Dermis microvascular lymphatic vessel endothelial cell (primary cell): Measurements from ENCODE around the gene FGGY. TPM values are rescaled to one million over a fixed set of nuclear protein-coding genes. Genes with fewer than 3 reads are reported as not detected.
A peak's percentile ranks its signal among the peaks of the same experiment; 100 is the strongest.
"Not testable (repeated sequence)": the region's sequence is repeated elsewhere in the genome, so short reads cannot be mapped to it uniquely, and the experiment has no call there.

Experiments
- DNase-seq, 2 donors: peaks; one replicate each; pipeline versions ENCODE4 v3.0.0 to v3.0.0-alpha.2; 2010; ENCODE audit warnings: low read depth in 2 of 2
- total RNA-seq: library from RNA; depleted of rRNA; stranded (reverse); fragments of >200 nt; gene quantifications from 2 replicates; pipeline ENCODE4 v1.2.1, GENCODE V29; 2014

FGGY gene
- total RNA-seq, 1 donor from 2014 or later, result 8.5 TPM

DNA sequence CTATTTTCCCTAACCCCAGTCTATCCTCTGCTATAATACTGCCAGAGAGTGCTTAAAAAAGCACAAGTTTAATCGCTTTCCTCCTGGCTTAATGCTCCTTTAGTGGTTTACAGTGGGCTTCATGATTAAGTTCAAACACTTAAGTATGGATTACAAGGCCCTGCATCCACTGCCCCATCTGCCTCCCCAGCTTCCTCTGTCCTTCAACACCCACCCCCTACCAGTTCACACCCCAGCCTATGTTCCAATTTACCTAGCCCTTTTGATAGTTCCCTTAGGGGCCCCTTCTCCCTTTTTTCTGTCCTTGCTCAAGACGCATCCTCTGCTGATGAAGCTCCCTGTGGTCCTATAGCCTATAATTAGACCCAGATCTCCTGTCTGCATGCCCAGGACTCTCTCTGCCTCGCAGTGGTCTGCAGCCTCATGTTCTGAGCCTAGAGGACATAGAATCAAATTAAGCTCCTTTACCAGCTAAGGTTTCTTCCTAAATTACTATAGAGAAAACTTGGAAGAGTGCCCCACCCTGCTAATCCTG is 212.5 kb downstream of the FGGY start:
- no peak for DNase-seq

DNA sequence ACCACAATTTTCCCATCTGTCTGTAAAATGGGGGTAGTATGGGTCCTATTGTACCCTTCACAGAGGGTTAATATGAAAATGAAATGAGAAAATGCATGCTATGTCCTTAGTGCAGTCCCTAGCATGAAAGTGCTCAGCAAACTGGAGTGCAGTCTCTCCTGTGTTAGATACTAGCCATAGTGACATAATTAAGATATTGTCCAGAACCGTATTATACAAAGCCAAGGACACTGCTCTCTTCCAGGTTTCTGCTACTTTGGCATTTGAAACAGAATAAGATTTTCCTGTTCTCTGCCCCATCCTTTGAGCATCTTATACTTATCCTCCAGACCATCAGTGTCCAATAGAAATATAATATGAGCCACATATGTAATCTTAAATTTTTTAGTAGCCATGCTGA is 213.4 kb downstream of the FGGY start:
- DNase-seq, result no peak

DNA sequence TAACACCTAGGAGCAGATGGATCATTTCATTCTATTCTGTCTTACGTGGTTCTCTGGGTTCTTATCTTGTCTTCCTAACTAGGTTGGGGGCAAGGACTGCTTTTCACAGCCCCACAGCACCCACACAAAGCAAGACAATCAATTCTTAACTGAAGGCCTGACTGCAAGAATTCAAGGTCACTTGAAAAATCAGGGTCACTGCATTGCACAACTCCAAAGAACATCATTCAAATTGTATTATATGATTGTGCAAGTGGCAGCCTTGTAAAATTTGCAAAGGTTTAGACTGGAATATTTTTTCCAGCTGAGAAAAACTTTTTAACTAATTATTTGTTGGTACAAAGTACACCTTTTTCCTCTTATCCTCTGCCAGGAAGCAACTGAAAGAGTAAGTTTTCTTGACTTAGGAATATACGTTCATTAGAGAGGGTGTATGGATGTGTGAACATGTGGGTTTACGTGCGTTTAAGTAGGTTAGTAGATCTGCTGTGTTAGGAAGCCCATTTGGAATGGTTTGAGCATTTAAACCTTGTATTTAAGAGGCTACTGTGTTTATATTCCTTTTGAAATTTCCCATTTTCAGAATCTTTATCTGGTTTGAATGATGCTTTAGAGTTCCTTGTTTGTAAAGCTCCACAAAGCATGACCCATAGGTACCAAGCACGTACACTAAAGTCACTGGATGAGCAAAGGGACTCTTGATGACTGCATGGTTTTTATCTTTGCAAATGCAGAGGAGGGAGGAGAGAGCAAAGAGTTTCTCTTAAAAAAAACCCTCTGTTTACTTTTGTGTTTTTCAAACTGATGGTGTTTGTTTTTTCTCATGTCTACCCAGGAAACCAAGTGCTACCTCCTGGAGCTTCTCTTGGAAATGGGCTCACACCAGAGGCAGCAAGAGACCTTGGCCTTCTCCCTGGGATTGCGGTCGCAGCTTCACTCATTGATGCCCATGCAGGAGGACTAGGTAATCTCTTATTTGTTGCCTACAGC is 214.9 kb downstream of the FGGY start:
- DNase-seq, result no peak

DNA sequence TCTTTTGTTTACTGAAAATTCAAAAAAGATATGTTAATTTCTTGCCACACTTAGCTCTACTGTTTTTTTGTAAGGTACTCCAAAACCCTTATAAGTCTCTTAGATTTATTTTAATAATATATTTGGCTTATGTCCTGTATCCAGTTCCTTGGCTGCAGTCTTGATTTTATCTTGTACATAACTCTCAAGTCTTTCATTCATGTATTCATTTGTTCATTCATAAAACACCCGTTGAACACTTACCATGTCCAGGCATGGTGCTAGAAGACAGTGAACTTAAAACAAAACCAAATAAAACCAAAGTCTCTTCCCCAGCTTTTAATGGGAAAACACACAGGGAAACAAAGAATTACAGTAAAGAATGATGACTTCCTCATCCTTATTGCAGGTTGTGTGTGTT is 215.8 kb downstream of the FGGY start:
- no peak for DNase-seq

DNA sequence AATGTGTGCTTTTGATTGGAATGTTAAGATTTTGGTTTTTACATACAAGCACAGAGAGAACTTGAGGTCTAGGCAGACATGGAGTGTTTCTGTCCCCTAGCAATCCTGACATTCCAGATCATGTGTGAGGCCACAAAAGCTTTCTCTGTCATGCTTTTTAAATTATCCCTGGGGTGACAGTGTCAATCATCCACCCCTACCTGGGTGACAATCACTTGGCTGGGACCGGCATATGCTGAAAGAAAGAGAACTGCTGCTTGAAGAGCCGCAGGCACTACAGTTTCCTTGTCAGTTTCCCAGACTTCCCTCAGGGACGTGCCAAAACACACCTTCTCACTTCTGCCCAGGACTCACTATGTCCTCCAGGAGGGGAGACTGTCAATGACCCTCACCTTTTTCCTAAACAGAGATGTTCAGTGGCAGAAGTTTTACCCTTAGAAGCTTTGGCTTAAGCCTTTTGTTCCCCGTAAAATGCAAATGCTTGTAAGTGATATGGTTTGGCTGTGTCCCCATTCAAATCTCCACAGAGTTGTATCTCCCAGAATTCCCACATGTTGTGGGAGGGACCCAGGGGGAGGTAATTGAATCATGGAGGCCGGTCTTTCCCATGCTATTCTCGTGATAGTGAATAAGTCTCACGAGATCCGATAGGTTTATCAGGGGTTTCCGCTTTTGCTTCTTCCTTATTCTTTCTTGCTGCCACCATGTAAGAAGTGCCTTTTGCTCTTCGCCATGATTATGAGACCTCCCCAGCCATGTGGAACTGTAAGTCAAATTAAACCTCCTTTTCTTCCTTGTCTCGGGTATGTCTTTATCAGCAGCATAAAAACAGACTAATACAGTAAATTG is 217.4 kb downstream of the FGGY start:
- DNase-seq, result no peak

DNA sequence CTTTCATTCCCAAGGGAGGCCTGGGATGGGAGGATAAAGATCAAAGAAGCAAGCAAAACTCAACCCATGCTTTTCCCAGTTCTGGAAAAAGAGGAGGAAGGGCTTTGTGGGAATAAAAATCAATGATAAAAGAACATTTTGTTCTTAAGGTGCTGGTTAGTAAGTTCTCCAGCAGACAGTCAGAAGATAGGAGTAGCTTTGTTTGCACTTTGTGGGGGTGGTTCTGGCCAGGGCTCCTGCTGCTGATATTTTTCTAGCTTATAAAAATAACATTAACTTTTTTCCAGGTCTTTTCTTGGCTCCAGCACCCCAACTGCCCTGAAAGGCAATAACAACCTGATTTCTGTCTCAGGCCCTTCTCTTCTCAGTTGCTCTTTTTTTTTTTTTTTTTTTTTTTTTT is 220.0 kb downstream of the FGGY start:
- DNase-seq, result no peak

DNA sequence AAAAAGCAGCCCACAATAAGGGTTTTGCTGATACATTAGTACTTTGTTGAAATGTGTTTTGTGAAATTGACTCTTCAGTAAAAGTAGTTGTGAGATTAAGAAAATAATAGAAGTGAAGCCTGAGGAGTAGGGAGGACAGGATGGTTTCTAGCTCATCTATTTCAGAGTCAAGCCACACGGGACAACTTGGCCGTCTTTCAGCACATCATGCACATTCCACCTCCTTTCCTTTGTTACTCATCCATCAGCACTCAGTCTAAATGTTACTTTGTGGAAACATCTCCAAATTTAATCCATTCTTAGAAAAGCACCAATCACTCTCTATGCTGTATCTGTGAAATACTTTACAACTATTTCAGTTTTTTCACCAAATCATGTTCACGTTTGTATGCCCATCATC is 223.3 kb downstream of the FGGY start:
- DNase-seq, result peak in 1 of 2 donors; percentile 10

DNA sequence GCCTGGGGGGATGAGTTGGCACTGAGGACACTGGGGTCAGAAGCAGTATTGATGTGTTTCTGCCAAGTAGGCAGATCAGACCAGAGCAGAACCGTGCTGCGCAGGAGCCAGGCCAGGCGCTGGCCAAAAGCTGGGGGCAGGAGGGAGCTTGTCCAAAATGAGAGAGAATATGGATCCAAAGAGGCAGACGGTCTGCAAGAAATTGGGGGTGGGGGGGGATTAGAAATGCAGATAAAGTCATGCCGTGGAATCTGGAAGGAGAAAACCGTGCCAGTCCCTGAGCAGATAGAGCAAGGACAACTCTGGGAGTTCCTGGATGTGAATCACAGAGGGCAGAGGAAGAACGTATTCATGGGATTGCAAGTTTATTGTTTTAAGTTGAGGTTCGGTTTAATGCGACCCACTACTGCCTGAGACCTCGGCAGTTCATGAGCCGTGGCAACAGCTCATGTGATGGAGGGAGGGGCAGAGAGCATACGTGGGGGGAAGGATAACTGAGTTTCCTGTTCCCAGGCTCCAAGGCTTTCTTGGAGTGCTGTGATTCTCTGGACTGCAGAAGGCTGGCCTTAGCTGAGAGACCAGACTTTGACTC is 224.0 kb downstream of the FGGY start:
- DNase-seq, result peak in 1 of 2 donors; percentile 64

DNA sequence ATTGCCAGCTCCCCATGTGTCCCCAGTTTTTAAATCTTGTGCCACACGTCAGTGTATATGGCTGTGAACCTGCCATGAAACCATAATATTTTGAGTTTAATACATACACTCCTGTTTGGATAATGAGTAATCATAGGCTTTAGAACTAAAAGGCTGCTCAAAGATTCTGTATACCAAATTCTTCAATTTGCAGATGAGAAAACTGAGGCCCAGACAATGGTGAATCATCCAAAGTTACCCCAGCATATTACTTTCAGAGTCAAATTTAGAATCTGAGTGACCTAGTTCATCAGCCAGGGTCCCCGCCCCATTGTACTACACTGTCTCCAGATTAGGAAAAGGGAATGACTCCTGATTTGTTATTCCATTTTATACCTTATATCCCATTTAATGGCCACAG is 224.6 kb downstream of the FGGY start:
- DNase-seq, result no peak

DNA sequence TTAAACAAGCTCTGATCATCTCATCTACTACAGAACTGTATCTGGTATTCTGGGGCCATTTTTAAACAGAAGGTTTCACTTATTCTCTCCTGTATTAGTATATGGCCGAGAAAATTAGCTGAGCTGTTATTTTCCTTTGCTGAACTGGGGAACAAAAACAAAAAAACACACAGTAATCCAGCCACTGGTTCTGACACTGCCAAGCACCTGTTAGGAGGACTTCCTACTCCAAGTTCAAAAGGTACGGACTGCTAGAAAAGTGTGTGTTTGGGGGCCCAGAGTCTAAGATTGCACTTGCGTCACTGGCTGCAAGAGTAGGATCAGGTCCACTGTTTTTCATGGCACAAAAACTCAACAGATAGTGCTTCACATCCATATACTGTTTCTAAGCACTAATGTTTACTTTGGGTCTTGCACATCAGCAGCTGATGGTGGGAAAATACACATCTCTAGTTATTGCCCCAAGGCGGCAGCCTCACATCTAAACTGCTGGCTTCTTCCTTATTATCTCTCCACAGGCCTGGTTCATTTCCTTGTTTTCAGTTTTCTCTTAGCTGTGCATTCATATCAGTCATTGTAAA is 226.1 kb downstream of the FGGY start:
- no peak for DNase-seq

DNA sequence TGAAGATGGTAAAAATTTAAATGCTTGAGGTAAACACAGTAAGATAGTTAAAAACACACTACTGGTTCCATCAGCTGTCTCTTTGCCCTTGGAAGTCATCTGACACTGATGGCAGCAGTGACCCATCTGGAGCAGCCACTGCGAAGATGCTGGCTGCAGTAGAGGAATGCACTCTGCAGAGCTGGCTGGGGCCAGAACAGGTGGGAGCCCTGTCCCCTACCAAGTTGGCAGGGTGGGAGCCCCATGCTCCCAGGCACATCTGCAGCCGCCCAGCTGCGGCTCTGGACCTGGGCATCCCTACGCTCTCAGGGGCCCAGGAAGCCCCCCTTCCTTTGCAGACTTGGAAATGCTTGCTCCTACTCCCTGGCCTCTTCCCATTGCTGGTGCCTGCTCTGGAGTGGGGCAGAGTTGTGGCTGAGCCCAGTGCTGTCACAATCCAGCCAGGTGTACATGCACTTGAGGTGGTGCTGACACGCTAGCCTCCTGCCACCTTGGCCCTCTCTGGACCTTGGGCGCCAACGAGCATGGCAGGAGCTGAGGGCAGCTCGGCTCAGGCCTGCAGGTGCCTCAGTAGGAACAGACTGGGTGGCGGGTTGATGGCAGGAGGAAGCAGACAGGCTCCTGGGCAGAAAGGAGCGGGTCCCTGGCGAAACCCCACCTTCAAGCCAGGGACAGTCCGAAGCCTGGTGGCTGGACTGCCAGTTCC is 227.0 kb downstream of the FGGY start:
- no peak for DNase-seq

DNA sequence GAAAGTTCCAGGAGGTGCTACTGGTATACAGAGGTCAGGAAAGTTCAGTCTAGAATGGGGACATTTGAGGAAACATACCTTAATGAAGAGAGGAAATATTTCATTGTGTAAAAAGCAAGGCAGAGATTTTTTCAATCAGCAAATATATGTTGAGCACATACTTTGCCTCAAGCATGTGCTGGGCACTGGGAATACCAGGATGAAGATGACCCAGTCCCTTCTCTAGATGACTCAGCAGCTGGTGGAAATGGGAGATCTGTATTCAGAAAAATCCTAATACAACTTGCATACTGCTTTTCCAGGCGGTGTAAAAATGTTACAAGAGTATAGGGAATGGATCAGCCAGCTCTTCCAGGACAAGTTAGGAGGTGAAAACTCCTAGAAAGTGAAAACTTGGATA is 229.3 kb downstream of the FGGY start:
- no peak for DNase-seq

DNA sequence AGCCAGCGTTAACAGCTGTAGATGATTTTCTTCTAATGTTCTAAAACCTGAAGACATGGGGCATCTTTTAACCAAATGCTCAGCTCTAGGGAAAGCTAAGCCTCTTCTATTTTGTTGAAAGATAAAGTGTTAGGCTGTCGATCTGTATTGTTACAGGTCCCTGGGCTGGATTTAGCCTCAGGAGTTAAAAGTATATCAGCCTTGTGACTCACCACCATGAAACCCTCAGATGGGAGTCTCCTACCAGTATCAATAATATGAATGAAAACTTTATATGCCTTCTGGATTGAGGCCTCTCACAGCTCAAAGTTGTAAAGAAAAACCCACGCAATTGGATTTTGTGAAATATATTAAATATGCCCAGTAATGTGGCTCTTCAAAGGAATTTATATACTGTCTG is 231.6 kb downstream of the FGGY start:
- DNase-seq, result no peak

DNA sequence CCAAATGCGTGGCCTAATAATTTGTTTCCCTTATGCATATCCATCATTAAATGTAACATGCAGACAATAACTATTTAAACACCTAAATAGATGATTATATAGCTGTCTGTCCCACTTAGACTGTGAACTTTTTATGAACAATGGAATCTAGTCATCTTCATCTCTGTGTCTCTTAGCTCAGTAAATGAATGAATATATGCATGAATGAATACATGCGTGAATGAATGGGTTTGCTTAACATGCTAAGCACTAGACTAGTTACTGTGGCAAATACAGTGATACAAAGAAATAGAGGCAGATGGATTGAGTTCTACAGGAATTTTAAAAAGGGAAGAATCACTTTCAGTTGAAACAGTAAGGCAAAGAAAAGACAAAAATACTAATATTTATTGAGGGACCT is 232.0 kb downstream of the FGGY start:
- DNase-seq, result no peak

DNA sequence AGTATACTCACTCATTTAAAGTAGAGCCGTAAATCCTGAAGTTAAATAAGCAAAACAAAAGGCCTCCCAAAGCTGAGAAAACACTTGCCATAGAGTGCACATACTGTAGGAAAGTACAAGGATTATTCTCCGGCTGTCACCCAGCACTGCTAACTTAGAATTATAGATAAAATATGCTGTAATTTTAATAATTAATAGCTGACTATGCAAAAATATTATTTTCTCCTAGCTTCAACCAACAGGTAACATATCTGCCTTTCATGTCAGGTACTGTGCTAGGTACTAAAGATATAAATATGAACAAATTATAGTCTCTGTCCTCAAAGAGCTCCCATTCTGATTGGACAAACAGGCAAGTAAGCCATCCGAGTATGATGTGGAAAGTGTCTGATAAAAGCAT is 233.2 kb downstream of the FGGY start:
- DNase-seq, result no peak

DNA sequence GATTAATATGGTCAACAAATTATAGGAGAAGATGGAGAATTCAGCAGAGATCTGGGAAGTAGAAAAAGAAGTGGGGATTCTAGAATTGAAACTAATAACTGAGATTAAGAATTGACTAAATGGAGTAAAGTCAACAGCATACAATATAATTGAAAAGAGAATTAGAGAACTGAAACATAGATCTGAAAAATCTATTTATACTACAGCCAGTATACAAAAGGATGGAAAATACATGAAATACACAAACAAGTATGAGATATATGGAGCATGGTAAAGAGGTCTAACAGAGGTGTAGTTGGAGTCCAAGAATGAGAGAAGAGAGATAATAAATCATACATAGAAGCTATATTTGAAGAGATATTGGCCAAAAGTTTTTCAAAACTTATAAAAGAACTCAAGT is 235.2 kb downstream of the FGGY start:
- no peak for DNase-seq

DNA sequence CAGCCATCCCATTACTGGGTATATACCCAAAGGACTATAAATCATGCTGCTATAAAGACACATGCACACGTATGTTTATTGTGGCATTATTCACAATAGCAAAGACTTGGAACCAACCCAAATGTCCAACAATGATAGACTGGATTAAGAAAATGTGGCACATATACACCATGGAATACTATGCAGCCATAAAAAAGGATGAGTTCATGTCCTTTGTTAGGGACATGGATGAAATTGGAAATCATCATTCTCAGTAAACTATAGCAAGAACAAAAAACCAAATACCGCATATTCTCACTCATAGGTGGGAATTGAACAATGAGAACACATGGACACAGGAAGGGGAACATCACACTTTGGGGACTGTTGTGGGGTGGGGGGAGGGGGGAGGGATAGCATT is 241.6 kb downstream of the FGGY start:
- DNase-seq, result not testable (repeated sequence)

DNA sequence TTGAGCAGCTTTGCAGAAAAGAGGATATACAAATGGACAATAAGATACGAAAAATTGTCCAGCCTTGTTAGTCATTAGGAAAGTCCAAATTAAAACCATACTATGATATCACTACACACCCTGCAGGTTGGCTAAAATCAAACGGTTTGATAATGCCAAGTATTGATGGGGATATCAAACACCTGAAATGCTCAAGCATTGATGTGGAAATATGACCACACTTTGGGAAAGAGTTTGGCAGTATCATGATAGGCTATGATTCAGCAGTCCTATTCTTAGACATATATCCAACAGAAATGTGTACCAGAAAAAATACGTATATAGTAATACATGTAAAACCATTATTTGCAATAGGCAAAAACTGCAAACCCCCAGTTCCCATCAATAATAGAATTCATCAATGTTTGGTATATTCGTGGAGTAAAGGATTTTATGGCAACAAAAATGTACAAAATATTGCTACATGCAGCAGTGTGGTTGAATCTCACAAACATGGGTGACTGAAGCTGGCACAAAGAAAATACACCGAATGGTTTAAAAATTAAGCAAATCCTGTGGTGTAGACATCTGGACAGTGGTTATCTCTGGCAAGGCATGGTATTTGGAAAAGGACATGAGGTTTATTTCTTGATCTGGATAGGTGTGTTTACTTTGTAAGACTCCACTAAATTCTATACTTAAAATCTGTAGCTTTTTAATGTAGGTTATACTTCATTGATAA is 243.2 kb downstream of the FGGY start:
- DNase-seq, result no peak

DNA sequence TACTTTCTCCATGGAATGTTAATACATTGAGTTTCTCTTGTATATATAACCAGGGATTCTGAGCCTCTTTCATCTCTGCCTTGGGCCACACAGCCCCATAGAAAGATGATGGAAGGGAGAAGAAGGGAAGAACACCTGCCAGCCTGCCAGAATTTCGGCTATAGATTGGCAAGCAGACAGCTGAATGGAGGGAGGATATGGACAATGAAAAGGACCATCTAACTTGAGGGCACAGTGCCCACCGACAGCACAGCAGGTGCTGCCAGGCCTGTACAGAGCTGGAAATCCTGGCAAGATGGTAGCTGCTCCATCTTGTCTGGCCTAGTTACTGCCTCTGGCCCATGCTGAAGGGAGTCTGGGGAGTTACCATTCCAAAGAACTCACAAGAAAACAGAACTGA is 244.3 kb downstream of the FGGY start:
- DNase-seq, result no peak

DNA sequence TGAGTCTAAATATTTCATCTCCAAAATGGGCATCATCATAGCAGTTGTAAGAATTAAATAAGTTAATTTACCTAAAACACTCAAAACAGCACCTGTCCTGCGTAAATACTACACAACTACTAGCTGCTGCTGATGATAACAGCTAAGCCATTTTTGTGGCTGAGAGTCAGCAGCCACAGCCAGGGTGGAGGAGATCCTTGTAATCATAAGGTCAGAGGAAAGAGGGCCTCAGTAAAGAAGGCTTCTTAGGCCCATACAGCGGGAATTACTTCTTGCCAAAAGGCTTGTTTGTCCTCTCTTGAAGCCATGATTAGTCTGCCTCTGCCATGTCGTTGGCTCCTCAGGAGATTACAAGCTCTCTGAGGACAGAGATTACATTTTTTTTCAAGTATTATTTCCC is 245.0 kb downstream of the FGGY start:
- no peak for DNase-seq
